Hepatocyte (in vitro differentiated cells): ENCODE measurements around the gene PWWP2B. TPM values are rescaled to one million over a fixed set of nuclear protein-coding genes. Genes with fewer than 3 reads are reported as not detected.
"Not testable (repeated sequence)": the region's sequence is repeated elsewhere in the genome, so short reads cannot be mapped to it uniquely, and the experiment has no call there.

Experiments
- DNase-seq: peaks from one replicate; pipeline ENCODE4 v3.0.0-alpha.2; 2016; ENCODE audit warnings: low spot score
- H2AFZ ChIP-seq: fragments of 200-600 bp; sonication (generic); 2 replicates; pipeline ENCODE4 v1.6.0; 2016; ENCODE audit warnings: antibody characterized with exemption, mild to moderate bottlenecking
- H3K27ac ChIP-seq: fragments of 200-600 bp; sonication (generic); 2 replicates; pipeline ENCODE4 v1.5.1; 2016; ENCODE audit warnings: mild to moderate bottlenecking
- H3K27me3 ChIP-seq: fragments of 200-600 bp; sonication (generic); 2 replicates; pipeline ENCODE4 v1.6.1; 2016
- H3K36me3 ChIP-seq: fragments of 200-600 bp; sonication (generic); replicated peaks from 2 replicates; pipeline ENCODE4 v1.5.1; 2016; ENCODE audit warnings: low read depth; ENCODE audit not compliant: insufficient read depth
- H3K4me1 ChIP-seq: fragments of 200-600 bp; sonication (generic); 2 replicates; pipeline ENCODE4 v1.5.1; 2016; ENCODE audit warnings: mild to moderate bottlenecking, moderate library complexity; ENCODE audit not compliant: insufficient read depth
- H3K4me2 ChIP-seq: fragments of 200-600 bp; sonication (generic); 2 replicates; pipeline ENCODE4 v1.6.0; 2016
- H3K4me3 ChIP-seq: fragments of 200-600 bp; sonication (generic); 2 replicates; pipeline ENCODE4 v1.5.1; 2016; ENCODE audit warnings: mild to moderate bottlenecking
- H3K79me2 ChIP-seq: fragments of 200-600 bp; sonication (generic); 2 replicates; pipeline ENCODE4 v1.6.0; 2017; ENCODE audit warnings: mild to moderate bottlenecking
- H3K9me2 ChIP-seq: fragments of 200-600 bp; sonication (generic); replicated peaks from 2 replicates; pipeline ENCODE4 v1.6.0; 2017; ENCODE audit warnings: mild to moderate bottlenecking; ENCODE audit not compliant: insufficient read depth
- H3K9me3 ChIP-seq: fragments of 200-600 bp; sonication (generic); 2 replicates; pipeline ENCODE4 v1.5.1; 2016; ENCODE audit warnings: low read depth, mild to moderate bottlenecking
- H4K20me1 ChIP-seq: fragments of 200-600 bp; sonication (generic); 2 replicates; pipeline ENCODE4 v1.6.0; 2016; ENCODE audit warnings: mild to moderate bottlenecking; ENCODE audit not compliant: insufficient read depth, poor library complexity, severe bottlenecking
- CTCF ChIP-seq: fragments of 200-600 bp; sonication (generic); IDR thresholded peaks from 2 replicates; pipeline ENCODE4 v1.5.1; 2016; ENCODE audit warnings: antibody characterized with exemption, mild to moderate bottlenecking; ENCODE audit not compliant: poor library complexity
- EZH2 ChIP-seq: fragments of 200-600 bp; sonication (generic); IDR thresholded peaks from 2 replicates; pipeline ENCODE4 v1.6.1; 2016; ENCODE audit warnings: antibody characterized with exemption, mild to moderate bottlenecking, borderline replicate concordance
- EZH2phosphoT487 ChIP-seq: fragments of 200-600 bp; sonication (generic); IDR thresholded peaks from one replicate; pipeline ENCODE4 v1.6.1; 2018; ENCODE audit warnings: antibody characterized with exemption, mild to moderate bottlenecking, low read depth, moderate library complexity; ENCODE audit not compliant: unreplicated experiment, severe bottlenecking
- WGBS: methylation state at CpG from one replicate; pipeline ENCODE4 v1.1.6; 2016; ENCODE audit warnings: low lambda C conversion rate; ENCODE audit errors: missing lambda C conversion rate; 5-methylcytosine and 5-hydroxymethylcytosine counted together
- polyA plus RNA-seq: library from polyadenylated mRNA; unstranded; fragments of >200 nt; fragmentation: Nextera tagmentation; extraction: Ambion mirVana; gene quantifications from 2 replicates; pipeline ENCODE4 v1.2.1, GENCODE V29; 2016
- total RNA-seq: library from RNA; depleted of rRNA; stranded (reverse); fragments of >200 nt; gene quantifications from 2 replicates; pipeline ENCODE4 v1.2.3, GENCODE V29; 2014

PWWP2B gene
- total and polyA plus RNA-seq, 2 experiments from 2014 or later, result 10.7 to 18.0 TPM

- Histone ChIP-seq H3K79me2 (no peaks in the 10 kb centered on the region), H3K4me2 (no peak overlapping the region), H4K20me1 (no peaks in the 10 kb centered on the region), H3K9me3 (no peaks in the 10 kb centered on the region), H3K27ac (no peak overlapping the region), H2AFZ (no peak overlapping the region), H3K27me3 (no peaks in the 10 kb centered on the region), H3K36me3 (no peaks in the 10 kb centered on the region), H3K4me1 (no peaks in the 10 kb centered on the region), H3K4me3 (no peak overlapping the region), H3K9me2 (no peaks in the 10 kb centered on the region)
- DNase-seq, result no peak
- TF ChIP-seq CTCF, result no peak
- TF ChIP-seq EZH2, result no peak
- no peak for TF ChIP-seq EZH2phosphoT487
- WGBS, result 92% methylated on average over 7 of the region's 7 CpGs
These were observed 19.7 kb upstream of the PWWP2B start for GRCh38 chr10:132377326-132377725.

- H3K4me3 ChIP-seq, H3K9me2 ChIP-seq, H3K9me3 ChIP-seq, DNase-seq, H3K4me2 ChIP-seq, H3K79me2 ChIP-seq, H3K36me3 ChIP-seq, H3K4me1 ChIP-seq, H2AFZ ChIP-seq, H4K20me1 ChIP-seq, H3K27me3 ChIP-seq, H3K27ac ChIP-seq: not testable (repeated sequence)
- 72% methylated on average over 9 of the region's 16 CpGs for WGBS
These were observed 18.0 kb upstream of the PWWP2B start for GRCh38 chr10:132379026-132379425.

- H3K27ac ChIP-seq, H3K4me3 ChIP-seq, H3K79me2 ChIP-seq, H3K9me3 ChIP-seq, H3K36me3 ChIP-seq, DNase-seq, H3K27me3 ChIP-seq, H3K4me1 ChIP-seq, H3K4me2 ChIP-seq, H3K9me2 ChIP-seq, H4K20me1 ChIP-seq, H2AFZ ChIP-seq: not testable (repeated sequence)
- 92% methylated on average over 4 of the region's 4 CpGs for WGBS
These were observed 16.0 kb upstream of the PWWP2B start for GRCh38 chr10:132380986-132381385.

- TF ChIP-seq EZH2phosphoT487, result no peak
These were observed 15.3 kb upstream of the PWWP2B start for GRCh38 chr10:132381741-132382140.

GRCh38 chr10:132382231-132382922 is 14.6 kb upstream of the PWWP2B start:
- Histone ChIP-seq H3K27me3 (no peaks in the 10 kb centered on the region), H4K20me1 (no peaks in the 10 kb centered on the region), H3K4me1 (peaks cover 5% of the 10 kb centered on the region), H3K4me2 (no peak overlapping the region), H3K9me2 (no peaks in the 10 kb centered on the region), H3K9me3 (no peaks in the 10 kb centered on the region), H3K79me2 (no peaks in the 10 kb centered on the region), H3K4me3 (no peak overlapping the region), H2AFZ (no peak overlapping the region), H3K27ac (no peak overlapping the region), H3K36me3 (no peaks in the 10 kb centered on the region)
- 88% methylated on average over 16 of the region's 16 CpGs for WGBS
- no peak for DNase-seq
- TF ChIP-seq EZH2phosphoT487, result no peak
- TF ChIP-seq EZH2, result no peak
- TF ChIP-seq CTCF, result no peak

More at GRCh38 chr10:132381741-132382140, 15.3 kb upstream of the PWWP2B start:
- Histone ChIP-seq H3K4me2 (no peak overlapping the region), H3K9me3 (no peaks in the 10 kb centered on the region), H3K27ac (no peak overlapping the region), H3K4me1 (peaks cover 5% of the 10 kb centered on the region), H4K20me1 (no peaks in the 10 kb centered on the region), H3K4me3 (no peak overlapping the region), H2AFZ (no peak overlapping the region), H3K27me3 (no peaks in the 10 kb centered on the region), H3K36me3 (no peaks in the 10 kb centered on the region), H3K9me2 (no peaks in the 10 kb centered on the region), H3K79me2 (no peaks in the 10 kb centered on the region)
- 64% methylated on average over 2 of the region's 2 CpGs for WGBS
- no peak for DNase-seq
